Loucy (cell line): ENCODE results near the gene UBE2Q1.

Source experiments
- H2AFZ ChIP-seq: fragments of 200-600 bp; sonication (generic); 2 replicates; pipeline ENCODE4 v1.6.0; 2016; ENCODE audit warnings: antibody characterized with exemption, mild to moderate bottlenecking, low read length, moderate library complexity
- H3F3A ChIP-seq: fragments of 200-600 bp; 2 replicates; pipeline ENCODE4 v1.6.0; 2016; ENCODE audit warnings: antibody characterized with exemption, low read depth, mild to moderate bottlenecking
- H3K27me3 ChIP-seq: fragments of 200-600 bp; sonication (generic); 2 replicates; pipeline ENCODE4 v1.6.1; 2014; ENCODE audit warnings: low read length, mild to moderate bottlenecking; ENCODE audit not compliant: insufficient read depth, poor library complexity, severe bottlenecking
- H3K36me3 ChIP-seq: fragments of 200-600 bp; sonication (generic); 2 replicates; pipeline ENCODE4 v1.6.1; 2016; ENCODE audit warnings: low read length; ENCODE audit not compliant: insufficient read depth
- H3K4me1 ChIP-seq: fragments of 200-600 bp; sonication (generic); 2 replicates; pipeline ENCODE4 v1.5.1; 2014; ENCODE audit warnings: low read length, mild to moderate bottlenecking; ENCODE audit not compliant: insufficient read depth, poor library complexity, severe bottlenecking
- H3K4me2 ChIP-seq: fragments of 200-600 bp; sonication (generic); 2 replicates; pipeline ENCODE4 v1.6.0; 2014; ENCODE audit warnings: antibody characterized with exemption, low read length, low read depth, mild to moderate bottlenecking; ENCODE audit not compliant: poor library complexity, severe bottlenecking
- H3K4me3 ChIP-seq: fragments of 200-600 bp; sonication (generic); 2 replicates; pipeline ENCODE4 v1.5.1; 2014; ENCODE audit warnings: low read length, mild to moderate bottlenecking, mixed read lengths; ENCODE audit not compliant: poor library complexity, severe bottlenecking
- H3K79me2 ChIP-seq: fragments of 200-600 bp; sonication (generic); 2 replicates; pipeline ENCODE4 v1.6.1; 2014; ENCODE audit warnings: low read length; ENCODE audit not compliant: insufficient read depth
- H3K9ac ChIP-seq: fragments of 200-600 bp; sonication (generic); 2 replicates; pipeline ENCODE4 v1.6.0; 2014; ENCODE audit warnings: mild to moderate bottlenecking, low read depth, low read length, moderate library complexity; ENCODE audit not compliant: poor library complexity, severe bottlenecking
- H3K9me2 ChIP-seq: fragments of 200-600 bp; sonication (generic); replicated peaks from 2 replicates; pipeline ENCODE4 v1.6.1; 2016; ENCODE audit warnings: low read depth, low read length, mixed read lengths
- H3K9me3 ChIP-seq: fragments of 200-600 bp; sonication (generic); 2 replicates; pipeline ENCODE4 v1.6.1; 2014; ENCODE audit warnings: mild to moderate bottlenecking, antibody characterized with exemption, low read length, low read depth; ENCODE audit not compliant: insufficient read depth
- H4K20me1 ChIP-seq: fragments of 200-600 bp; sonication (generic); 2 replicates; pipeline ENCODE4 v1.6.0; 2014; ENCODE audit warnings: antibody characterized with exemption, low read length, mild to moderate bottlenecking; ENCODE audit not compliant: insufficient read depth, poor library complexity, severe bottlenecking
- EZH2phosphoT487 ChIP-seq: fragments of 200-600 bp; IDR thresholded peaks from 2 replicates; pipeline ENCODE4 v1.6.1; 2018; ENCODE audit warnings: antibody characterized with exemption, mild to moderate bottlenecking, moderate library complexity, borderline replicate concordance
- TF ChIP-seq, protein P1 (sequence below): fragments of 200-600 bp; sonication (generic); conservative IDR thresholded peaks from 2 replicates; pipeline ENCODE4 v1.5.1; 2014; ENCODE audit warnings: mild to moderate bottlenecking, antibody characterized with exemption, low read length

The UBE2Q1 gene

DNA sequence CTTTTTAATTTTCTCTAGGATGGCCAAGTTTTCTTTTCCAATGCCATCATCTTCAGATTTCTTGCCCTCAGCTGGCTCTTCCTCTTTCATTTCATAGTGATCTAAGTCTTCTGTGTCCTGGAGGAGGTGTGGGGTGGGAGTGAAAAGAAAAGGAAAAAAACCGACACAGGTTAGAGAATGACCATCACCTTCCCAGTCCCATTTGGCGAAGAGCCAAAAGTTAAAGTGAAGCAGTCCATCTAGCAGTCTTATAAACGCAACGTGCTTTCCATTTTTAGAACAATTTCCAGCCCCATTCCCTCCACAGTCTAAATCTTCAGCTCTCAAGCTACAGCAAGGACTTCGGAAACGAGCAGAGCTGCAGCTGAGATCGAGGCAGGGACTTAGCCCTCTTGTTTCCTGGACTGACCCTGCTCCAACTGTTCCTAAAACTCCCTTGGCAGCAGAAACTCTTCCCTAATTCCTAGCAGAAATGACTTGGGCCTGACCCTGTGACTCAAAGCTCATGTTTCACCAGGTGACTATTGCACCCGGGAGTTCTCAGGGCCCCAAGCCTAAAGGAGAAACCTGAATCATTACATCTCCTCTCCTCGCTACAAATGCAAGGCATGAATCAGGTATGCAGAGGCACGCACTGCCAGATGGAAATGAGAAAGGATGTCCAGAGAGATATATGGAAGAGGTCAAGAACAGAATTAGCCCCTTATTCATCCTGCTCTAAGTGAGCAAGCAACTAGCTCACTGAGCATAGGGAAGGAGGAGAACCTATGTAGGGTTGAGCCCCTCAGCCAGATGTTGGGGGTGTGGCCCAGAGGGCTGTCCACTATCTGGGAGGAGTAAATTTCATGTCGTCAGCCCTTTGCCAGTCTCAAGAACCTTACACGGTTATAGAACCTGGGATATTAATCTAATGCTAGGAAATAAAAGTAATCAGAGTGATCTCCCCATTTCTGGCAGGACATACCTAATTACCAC lies 5.1 kb downstream of the UBE2Q1 start:
- TF ChIP-seq, protein P1, sequence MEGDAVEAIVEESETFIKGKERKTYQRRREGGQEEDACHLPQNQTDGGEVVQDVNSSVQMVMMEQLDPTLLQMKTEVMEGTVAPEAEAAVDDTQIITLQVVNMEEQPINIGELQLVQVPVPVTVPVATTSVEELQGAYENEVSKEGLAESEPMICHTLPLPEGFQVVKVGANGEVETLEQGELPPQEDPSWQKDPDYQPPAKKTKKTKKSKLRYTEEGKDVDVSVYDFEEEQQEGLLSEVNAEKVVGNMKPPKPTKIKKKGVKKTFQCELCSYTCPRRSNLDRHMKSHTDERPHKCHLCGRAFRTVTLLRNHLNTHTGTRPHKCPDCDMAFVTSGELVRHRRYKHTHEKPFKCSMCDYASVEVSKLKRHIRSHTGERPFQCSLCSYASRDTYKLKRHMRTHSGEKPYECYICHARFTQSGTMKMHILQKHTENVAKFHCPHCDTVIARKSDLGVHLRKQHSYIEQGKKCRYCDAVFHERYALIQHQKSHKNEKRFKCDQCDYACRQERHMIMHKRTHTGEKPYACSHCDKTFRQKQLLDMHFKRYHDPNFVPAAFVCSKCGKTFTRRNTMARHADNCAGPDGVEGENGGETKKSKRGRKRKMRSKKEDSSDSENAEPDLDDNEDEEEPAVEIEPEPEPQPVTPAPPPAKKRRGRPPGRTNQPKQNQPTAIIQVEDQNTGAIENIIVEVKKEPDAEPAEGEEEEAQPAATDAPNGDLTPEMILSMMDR: no peak
- TF ChIP-seq EZH2phosphoT487: no peak
- Histone ChIP-seq H3K79me2 (peaks cover 59% of the 10 kb centered on the region), H3F3A (no peaks in the 10 kb centered on the region), H3K9me2 (no peaks in the 10 kb centered on the region), H3K4me3 (no peak overlapping the region), H3K9me3 (no peaks in the 10 kb centered on the region), H4K20me1 (peaks cover 44% of the 10 kb centered on the region), H3K36me3 (peaks cover 67% of the 10 kb centered on the region; the same call in 1 of the 2 replicates), H3K4me1 (peaks cover 38% of the 10 kb centered on the region), H3K4me2 (no peak overlapping the region), H3K27me3 (peaks cover 5% of the 10 kb centered on the region), H3K9ac (no peak overlapping the region), H2AFZ (no peak overlapping the region)

DNA sequence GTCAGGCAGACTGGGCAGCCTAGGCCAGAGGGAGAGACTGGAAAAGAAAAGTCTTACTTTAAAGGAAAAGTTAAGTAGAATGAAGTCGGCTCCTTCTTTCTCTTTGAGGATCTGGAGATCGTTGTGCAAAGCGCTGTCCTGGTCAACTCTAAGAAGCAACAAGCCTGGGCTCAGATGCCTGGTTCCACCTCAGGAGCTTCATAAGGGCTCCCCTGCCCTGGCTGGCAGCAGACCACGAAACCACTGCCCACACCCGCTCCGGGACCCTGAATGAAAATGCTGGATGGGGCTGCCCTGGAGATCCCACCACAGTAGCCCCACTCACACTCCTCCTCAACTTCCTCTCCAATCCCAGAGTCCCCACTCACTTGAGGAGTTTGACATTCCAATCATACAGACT lies 6.4 kb downstream of the UBE2Q1 start:
- Histone ChIP-seq H3K9ac (no peak overlapping the region), H4K20me1 (peaks cover 33% of the 10 kb centered on the region), H3F3A (no peaks in the 10 kb centered on the region), H3K27me3 (no peaks in the 10 kb centered on the region), H3K9me3 (no peaks in the 10 kb centered on the region), H3K36me3 (peaks cover 67% of the 10 kb centered on the region; the same call in 1 of the 2 replicates), H3K4me2 (no peak overlapping the region), H3K4me3 (no peak overlapping the region), H2AFZ (no peak overlapping the region), H3K4me1 (peaks cover 32% of the 10 kb centered on the region), H3K79me2 (peaks cover 47% of the 10 kb centered on the region), H3K9me2 (no peaks in the 10 kb centered on the region)
- TF ChIP-seq, protein P1: no peak
- TF ChIP-seq EZH2phosphoT487: no peak

DNA sequence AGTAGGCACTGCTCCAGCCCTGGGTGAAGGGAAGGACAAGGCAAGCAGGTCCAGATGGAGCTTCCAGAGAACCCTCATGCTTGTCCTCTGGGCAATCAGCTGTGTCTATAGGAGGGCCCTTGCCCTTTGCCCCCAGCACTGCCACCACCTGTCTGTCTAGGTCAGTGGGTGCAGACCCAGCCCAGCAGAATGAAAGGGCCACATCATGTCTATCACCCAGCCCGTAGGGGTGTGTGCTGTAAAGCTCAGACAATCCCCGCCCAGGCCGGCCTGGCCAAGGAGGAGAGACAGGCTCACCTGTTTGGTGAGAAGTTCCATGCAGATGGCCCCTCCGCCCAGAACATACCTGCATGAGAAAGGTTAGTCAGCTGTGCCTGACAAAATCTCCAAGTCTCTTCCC lies 7.0 kb downstream of the UBE2Q1 start:
- Histone ChIP-seq H3K27me3 (no peaks in the 10 kb centered on the region), H3K9ac (no peak overlapping the region), H3K9me2 (no peaks in the 10 kb centered on the region), H4K20me1 (peaks cover 27% of the 10 kb centered on the region), H3K36me3 (peaks cover 67% of the 10 kb centered on the region; the same call in 1 of the 2 replicates), H3K9me3 (no peaks in the 10 kb centered on the region), H3F3A (no peaks in the 10 kb centered on the region), H3K4me2 (no peak overlapping the region), H3K4me3 (no peak overlapping the region), H2AFZ (no peak overlapping the region), H3K79me2 (peaks cover 41% of the 10 kb centered on the region), H3K4me1 (peaks cover 26% of the 10 kb centered on the region)
- TF ChIP-seq, protein P1: no peak
- no peak for TF ChIP-seq EZH2phosphoT487
